ENCODE results near the gene MTFP1.
"Not testable (repeated sequence)": the region's sequence is repeated elsewhere in the genome, so short reads cannot be mapped to it uniquely, and the experiment has no call there.

MTFP1 gene

DNA sequence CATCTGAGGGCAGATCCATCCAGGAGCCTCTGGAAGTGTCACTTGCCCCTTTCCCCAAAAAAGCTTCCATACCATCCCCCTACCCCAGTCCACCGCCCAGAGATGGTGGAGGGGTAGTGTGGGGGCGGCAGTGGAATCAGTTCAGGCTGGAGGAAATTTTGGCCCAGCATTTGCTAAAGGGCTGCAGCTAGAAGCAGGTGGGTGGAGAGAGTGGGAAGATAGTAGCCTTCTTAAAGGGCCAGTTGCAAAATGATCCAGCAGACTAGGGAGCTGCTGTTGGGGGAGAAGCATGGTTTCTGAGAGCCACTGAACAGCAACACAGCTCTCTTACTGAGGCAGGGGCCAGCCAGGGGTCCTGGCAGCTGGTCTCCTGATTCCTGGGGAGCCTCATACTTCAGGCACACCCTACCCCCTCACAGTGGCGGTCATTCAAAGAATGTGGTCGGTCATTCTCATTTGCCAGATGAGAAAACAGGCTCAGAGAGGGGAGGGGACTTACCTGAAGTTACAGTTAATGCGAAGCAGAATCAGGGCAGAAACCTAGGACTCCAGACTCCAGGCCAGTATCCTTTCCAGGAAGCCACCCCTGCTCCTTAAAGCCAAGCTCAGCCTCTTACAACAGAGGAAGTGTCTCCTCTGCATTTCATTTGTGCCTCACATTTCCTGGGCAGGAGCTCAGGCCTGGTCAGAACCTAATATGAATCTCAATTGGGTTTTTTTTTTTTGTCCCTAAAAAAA lies 23.4 kb upstream of the MTFP1 start:
- no peak for DNase-seq (ENCODE audit: low read depth in 2 of 2)

DNA sequence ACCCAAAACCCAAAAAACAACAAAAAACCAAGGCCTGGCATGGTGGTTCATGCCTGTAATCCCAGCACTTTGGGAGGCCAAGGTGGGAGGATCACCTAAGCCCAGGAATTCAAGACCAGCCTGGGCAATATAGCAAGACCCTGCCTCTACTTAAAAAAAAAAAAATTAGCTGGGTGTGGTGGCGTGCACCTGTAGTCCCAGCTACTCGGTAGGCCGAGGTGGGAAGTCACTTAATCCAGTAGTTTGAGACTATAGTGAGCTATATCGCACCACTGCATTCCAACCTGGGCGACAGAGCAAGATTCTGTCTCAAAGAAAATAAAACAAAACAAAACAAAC lies 22.8 kb upstream of the MTFP1 start:
- DNase-seq (ENCODE audit: low read depth in 2 of 2), result not testable (repeated sequence)

DNA sequence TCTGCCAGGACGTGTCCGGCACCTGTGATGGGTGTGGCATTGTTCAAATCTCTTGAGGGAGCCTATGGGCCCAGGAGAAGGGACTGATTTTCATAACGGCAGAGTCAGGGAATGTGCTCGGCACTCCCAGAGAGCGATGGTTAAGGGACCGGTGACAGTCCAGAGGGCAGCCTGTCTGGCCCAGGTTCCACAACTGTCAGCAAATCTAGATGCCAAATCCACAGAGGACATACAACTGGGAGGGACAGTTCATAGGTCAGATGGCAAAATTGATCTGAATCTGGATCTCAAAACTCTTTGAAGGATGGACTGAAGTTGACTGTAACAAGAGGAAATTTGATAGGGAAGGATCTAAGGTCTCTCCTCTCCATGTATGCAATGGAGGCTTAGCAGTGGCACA lies 21.3 kb upstream of the MTFP1 start:
- no peak for DNase-seq (ENCODE audit: low read depth in 2 of 2)

DNA sequence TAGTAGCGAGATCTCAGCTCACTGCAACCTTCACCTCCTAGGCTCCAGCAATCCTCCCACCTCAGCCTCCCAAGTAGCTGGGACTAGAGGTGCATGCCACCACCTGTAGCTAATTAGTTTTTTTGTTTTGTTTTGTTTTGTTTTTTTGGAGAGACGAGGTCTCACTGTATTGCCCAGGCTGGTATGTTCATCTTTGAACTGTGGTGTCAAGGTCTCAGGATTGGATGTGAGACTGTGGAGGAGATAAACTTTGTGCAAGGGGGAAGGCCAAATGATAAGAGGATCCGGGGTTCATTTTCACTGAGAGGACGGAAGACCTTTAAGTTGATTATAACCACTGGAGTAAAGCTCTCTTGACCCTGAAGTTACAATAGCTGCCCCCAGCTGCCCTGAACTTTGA lies 19.8 kb upstream of the MTFP1 start:
- DNase-seq (ENCODE audit: low read depth in 2 of 2), result no peak

DNA sequence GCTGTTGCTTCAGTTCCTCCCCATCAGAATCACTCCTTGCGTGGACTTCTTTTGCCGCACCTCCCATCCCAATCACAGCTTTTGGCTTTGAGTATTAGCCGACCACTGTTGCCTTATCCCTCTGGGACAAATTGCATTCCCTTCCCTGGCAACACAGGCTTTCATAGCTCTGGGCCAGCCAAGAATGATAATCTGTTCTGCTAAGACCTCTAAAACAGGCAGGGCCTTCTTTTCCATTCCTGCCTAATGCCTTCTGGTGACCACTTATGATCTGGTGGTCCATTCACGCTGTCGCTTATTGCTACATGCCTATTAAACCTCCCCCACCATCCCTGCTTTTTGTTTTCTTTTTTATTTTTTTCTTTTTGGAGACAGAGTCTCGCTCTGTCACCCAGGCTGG lies 19.2 kb upstream of the MTFP1 start:
- no peak for DNase-seq (ENCODE audit: low read depth in 2 of 2)

DNA sequence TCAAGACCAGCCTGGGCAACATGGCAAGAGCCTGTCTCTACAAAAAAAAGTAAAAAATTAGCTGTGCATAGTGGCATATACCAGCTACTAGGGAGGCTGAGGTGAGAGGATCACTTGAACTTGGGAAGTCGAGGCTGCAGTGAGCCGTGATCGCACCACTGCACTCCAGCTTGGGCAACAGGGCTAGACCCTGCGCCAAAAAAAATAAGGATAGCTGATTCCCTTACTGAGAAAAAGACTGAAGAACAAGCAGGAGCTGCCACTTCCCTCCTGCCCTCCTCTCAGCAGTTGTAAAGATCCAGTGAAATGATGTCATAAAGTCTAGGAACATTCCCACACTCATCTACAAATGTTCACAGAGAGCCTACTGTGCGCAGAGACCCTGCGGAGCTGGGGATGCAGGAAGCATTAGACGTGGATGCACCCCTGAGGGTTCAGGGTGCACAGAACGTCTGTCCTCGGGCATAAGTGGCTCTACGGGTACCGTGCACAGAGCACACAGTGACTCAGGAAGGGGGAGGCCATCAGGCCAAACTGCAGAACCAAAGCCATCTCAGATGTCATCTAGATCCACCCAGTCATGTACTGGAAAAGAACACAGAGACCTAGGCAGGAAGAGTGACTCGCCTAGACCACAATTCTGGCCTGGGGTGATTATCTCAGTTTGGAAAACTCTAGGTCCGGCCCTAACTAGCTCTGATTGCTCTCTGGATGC lies 17.0 kb upstream of the MTFP1 start:
- no peak for DNase-seq (ENCODE audit: low read depth in 2 of 2)

DNA sequence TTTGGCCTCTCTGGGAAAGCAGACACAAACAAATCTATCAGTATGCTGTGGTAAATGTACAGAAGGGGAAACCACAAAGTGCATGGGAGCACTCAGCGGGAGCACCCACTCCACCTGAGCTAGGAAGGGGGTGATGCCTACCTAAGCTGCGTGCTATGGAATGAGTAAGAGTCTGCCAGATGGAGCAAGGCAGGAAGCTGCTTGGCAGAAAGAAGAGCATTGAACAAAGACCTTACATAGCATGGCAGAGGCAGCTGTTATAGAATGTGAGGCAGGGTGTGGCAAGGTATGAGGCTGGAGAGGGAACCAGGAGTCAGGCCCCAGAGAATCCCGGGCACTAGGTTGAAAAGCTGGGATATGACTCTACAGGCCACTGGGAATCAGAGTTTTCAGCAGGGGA lies 13.8 kb upstream of the MTFP1 start:
- no peak for DNase-seq (ENCODE audit: low read depth in 2 of 2)

DNA sequence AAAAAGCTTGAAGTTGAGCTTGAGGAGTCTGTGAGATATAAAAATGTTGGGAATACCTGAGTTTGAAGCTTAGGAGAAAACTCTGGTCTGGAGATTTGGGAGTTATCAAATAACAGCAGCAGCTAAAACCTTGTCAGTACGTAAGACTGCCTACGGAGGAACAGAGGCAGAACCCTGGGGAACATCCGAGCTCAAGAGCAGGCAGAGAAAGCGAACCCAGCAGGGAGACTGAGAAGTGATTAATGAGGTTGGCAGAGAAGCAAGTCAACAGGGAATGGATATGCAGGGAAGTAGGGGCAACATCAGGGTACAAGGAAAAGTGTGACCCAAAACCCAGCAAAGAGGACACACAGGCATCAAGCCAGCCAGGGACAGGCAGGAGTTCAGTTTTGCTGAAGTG lies 12.6 kb upstream of the MTFP1 start:
- no peak for DNase-seq (ENCODE audit: low read depth in 2 of 2)

DNA sequence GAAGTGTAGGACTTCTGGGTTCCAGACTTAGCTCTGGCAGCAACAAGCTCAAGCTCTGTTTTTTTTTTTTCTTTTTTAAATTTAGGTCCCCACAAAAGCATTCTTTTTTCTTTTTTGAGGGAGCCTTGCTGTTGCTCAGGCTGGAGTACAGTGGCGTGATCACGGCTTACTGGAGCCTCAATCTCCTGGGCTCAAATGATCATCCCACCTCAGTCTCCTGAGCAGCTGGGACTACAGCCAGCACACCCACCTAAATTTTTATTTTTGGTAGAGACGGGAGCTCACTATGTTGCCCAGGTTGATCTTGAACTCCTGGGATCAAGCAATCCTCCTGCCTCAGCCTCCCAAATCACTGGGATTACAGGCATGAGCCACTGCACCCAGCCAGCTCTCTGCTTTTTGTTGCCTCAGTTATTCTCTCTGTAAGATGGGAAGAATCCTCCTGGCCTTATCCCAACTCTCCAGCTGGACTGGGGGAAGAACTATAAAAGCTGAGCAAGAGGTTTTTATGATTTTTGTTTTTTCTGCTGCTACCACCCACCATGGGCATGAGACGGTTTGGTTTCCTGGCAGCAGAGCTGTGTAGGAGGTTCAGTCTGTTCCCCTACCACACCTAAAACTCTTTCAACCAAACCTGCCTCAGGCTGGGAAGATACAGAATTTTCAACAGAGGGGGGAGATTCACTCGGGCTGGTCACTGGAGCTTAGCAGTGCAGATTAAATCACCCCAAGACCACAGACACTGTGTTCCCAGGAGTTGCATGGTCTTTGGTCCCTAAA lies 11.6 kb upstream of the MTFP1 start:
- DNase-seq (ENCODE audit: low read depth in 2 of 2), result no peak

DNA sequence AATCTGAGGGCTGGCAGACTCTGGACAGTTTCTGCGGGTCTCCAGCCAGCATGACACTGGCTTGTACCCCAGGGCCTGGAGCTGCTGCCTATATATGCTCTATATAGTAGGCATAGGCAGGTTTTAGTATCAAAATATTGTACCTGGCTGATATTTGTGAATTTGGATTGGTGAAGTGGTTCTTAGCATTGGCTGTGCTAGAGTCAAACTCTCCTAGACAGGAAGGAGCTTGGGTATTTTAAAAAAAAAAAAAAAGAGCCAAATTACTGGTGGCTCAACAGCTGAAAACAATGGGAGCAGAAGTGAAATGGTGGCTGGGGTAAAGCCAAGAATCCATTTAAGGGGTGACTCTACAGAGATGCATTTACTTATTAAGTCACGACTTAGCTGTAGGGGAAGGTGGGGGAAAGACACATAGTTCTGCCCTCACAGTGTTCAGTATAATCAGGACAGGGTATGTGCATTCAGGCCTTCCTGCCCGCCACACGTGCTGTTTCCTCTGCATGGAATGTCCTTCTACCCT lies 11.0 kb upstream of the MTFP1 start:
- DNase-seq (ENCODE audit: low read depth in 2 of 2), result no peak

DNA sequence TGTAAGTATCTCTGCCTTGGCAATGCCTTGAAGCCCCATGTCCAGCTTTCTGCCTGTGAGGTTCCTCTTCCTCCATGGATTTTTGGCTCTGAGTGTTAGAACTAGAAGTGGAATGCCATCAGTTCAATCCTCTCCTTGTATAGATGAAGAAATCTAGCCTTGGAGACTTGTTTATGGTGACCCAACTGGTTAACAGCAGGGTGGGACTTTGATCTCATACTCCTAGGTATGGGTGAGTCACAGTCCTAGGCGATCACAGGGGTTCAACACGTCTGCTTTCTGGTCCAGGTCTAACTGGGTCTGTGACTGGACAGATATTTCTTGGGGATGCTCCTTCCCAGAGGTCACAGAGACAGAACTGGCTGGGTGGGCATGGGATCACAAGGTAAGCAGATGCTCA lies 9.2 kb upstream of the MTFP1 start:
- DNase-seq (ENCODE audit: low read depth in 2 of 2), result no peak

DNA sequence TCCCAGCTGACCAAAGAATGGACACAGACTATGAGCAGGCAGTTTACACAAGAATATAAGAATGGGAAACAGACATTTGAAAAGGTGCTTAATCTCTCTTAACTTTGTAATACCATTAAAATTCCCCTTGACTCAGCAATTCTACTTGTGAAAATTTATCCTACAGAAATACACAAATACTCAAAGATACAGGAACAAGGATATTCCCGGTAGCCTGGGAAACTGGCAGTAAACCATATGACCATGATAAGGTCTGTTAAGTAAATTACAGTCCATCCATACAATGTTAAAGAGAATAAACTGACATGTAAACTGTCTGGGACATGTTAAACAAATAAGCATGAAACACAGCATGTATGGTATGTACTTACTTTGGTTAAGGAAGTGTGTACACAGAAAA lies 8.7 kb upstream of the MTFP1 start:
- no peak for DNase-seq (ENCODE audit: low read depth in 2 of 2)

DNA sequence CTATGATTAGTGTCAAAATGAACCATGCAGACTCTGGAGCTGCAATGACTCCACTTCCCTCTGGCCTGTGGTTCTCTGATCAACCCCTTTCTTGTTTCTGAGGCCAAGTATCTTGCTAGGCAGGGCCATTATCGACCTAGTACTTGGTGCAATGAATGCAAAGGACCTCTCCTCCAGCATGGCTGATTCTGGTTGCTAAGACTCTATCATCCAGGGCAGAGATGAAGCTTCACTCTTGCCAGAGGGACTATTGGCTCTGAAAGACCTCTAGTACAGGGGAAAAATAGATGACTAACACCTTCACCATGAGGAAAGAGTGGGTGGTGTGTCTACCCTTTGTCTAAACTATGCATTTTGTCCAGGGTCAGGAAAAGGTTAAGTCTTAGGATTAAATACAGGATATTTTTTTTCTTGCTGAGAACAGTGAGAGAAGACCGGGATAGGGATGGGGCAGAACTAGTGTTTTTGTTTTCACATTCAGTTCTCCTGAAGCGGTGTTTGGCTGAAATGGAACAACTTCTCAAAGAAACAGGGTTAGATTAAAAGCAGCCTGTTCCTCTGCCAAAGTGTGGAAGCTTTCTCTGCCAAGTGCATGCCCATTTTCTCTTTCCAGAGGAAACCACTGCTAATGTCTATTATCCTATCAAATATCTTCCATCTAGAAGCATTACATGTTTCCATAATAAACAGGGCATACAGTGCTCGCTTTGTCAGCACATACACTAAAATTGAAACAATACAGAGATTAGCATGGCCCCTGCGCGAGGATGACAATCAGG lies 5.0 kb upstream of the MTFP1 start:
- no peak for DNase-seq (ENCODE audit: low read depth in 2 of 2)

DNA sequence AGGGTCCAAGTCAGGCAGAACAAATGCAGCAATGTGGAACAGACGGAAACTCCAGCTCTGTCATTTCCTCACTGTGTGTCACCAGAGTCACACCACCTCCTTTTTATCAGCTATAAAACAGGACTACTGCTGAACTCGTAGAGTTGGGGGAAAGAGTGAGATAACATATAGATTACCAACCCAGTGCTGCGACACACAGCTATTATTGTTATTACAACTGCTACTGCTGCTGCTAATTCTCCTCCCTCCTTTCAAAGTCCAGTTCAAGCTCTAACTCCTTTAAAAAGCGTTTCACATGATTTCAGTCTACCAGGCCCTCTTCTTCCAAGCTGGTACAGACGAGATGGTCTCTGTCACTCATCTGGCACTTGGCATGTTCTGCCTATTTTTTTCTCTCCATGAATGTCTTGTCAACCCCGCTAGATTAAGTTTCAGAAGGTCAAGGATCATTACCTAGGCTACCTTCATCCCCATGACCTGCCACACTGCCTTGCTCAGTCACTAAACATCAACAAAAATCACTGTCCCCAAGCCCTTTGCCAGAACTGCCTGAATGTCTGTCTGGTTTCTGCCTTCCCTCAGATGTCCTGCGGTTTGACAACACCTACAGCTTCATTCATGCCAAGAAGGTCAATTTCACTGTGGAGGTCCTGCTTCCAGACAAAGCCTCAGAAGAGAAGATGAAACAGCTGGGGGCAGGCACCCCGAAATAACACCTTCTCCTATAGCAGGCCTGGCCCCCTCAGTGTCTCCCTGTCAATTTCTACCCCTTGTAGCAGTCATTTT lies 3.7 kb upstream of the MTFP1 start:
- DNase-seq (ENCODE audit: low read depth in 2 of 2), result no peak

DNA sequence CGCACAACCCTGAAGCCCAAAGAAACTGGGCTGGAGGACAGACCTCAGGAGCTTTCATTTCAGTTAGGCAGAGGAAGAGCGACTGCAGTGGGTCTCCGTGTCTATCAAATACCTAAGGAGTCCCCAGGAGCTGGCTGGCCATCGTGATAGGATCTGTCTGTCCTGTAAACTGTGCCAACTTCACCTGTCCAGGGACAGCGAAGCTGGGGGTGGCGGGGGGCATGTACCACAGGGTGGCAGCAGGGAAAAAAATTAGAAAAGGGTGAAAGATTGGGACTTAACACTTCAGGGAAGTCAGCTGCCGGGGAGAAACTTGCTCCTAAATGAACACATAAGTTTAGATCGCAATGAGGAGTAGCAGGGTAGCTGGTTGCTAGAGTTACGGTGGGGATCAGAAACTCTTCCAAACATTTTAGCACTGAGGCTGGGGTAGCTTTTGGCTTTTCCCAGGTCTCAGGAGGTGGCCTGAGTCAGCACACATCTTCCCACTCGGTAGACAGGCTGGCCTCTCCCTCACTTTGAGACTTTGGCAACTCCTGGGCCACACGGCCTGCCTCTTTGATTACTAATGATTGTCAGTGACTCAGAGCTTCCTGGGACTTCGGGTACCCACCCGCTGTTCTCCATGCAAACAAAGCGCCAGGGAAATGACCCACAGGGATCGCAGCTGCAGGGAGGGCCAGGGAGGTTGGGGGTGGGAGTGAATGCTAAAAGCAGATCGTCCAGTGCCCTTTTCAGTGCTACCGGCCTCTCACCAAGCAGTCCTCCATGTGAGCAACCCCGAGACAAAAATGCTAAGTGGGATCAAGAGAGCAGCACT lies 2.9 kb upstream of the MTFP1 start:
- DNase-seq (ENCODE audit: low read depth in 2 of 2), result peak in 1 of 2 donors; percentile 16

DNA sequence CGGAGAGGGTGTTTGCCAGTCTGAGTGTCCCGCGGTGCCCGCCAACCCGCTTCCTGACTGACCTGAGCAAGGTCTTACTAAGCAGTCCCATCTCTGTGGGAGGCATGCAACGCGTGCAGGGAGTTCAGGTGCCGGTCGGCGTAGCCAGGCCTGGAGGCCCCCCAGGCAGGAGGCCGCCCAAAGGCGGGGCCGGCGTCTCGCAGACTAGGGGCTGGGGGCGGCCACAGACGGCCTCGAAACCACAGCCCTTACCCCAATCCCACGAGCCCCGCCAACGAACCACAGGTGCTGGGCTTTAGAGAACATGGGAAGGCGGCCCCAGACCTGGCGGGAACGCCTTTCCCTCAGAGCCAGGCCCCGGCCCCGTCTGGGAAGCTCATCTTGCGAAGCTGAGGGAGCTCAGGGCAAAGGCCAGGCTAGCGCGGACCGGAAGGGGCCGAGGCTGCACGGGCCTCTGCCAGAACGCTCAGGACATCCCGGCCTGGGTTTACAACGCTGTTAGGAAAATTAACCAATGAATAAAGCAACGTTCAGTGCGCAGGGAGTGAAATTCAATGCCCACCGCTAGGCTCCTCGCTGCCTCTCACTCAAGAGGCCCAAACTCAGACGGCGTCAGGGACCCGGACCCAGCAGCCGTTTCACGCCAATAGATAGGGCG lies 2.1 kb upstream of the MTFP1 start:
- DNase-seq (ENCODE audit: low read depth in 2 of 2), result peak in 1 of 2 donors; percentile 32

DNA sequence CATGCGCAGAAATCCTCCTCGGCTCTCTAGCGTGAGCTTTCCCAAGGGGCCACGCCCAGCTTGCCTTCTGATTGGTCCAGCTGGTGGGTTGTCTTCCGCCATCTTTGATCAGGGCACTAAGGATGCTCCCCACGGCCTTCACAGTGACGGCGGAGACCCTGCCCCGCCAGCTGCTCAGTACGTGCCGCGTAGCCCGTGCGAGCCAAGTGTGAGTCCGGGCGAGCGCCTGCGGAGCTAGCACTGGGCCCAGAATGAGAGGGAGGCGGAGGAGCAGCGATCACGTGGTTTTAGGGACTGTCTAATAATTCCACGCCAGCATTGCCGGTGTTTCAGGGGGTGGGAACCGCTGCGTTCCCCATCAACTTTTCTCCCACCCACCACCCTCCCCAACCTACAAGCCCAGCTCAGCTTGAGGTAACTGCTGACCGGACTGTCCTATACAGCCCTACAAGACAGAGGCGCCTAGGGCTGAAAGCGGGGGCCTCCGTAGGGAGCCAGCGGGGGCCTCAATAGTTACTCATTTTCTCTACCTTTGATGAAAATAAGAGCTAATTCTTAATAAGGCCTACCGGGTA lies 1.5 kb upstream of the MTFP1 start:
- peak; percentile 91 to 97 for DNase-seq (ENCODE audit: low read depth in 2 of 2)

DNA sequence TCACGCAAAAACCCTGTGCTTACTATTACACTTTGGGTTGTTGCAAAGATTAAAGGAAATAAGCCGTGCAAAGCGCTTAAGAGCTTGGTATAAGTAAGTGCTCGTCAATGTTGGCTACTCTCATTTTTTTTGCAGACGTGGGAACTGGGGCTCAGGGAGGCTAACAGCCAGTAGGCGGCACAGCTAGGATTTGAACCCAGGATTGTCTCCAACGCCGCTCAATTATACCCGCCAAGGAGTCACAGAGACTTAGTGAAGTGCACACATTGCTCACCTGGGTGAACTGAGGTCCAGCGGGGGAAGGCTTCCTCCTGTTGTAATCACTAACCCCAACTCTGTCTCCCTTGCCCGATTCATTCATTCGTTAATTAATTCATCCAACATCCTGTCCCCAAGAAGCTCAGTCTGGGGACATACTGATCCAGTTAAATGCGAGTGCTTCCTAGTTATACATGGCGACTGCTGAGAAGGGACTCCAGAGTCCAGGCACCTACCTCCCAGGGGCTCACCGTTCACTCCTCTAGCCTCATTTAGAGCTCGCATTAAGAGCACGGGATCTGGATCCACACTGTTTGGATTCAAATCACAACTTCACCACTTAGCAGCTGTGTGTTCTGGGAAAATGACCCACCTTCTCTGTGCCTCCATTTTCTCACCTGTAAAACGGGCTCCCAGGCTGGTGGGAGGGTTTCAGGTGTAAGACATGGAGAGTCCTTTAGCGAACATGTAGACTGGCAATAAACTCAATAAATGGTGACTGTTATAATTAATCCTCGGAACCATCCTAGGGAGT lies 838 bp upstream of the MTFP1 start:
- DNase-seq (ENCODE audit: low read depth in 2 of 2), result no peak

DNA sequence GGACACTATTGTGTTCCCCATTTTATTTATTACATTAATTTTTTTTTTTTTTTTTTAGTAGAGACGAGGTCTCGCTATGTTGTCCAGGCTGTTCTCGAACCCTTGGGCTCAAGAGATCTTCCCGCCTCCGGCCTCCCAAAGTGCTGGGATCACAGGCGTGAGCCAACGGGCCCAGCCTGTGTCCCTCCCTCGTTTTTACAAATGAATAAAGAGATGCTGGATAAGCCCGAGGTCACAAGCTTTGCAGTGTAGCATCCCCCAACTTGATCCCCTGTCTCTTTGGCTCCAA lies 297 bp upstream of the MTFP1 start:
- no peak for DNase-seq (ENCODE audit: low read depth in 2 of 2)

All from stimulated activated CD4-positive, alpha-beta T cell treated with anti-CD3 and anti-CD28 coated beads, Interleukin-1b, Interleukin-23, amount 100 ng/mL, for 1 hour (primary cell).